Spleen (tissue), 11 donors: ENCODE results near the gene DCBLD2. TPM values are rescaled to one million over a fixed set of nuclear protein-coding genes. Genes with fewer than 3 reads are reported as not detected.

Experiments
- DNase-seq: peaks from one replicate; pipeline ENCODE4 v3.0.0-alpha.2; 2020
- H3K27ac ChIP-seq, 8 donors: fragments of 200-600 bp; sonication (generic) in 7 of 8; 1 replicate in 4 of 8; 2 replicates in 4 of 8; pipeline versions ENCODE4 v1.5.0 to v1.8.0; 2016 to 2021; ENCODE audit warnings: inconsistent platforms in 4 of 8, mild to moderate bottlenecking in 4 of 8, moderate library complexity in 1 of 8
- H3K27me3 ChIP-seq, 7 donors: fragments of 200-600 bp; sonication (generic) in 6 of 7; replicated peaks in 1 of 7; 1 replicate in 4 of 7; 2 replicates in 3 of 7; pipeline versions ENCODE4 v1.5.0 to v1.8.0; 2016 to 2021; ENCODE audit warnings: inconsistent platforms in 3 of 7, mild to moderate bottlenecking in 1 of 7
- H3K36me3 ChIP-seq, 6 donors: fragments of 200-600 bp; sonication (generic) in 5 of 6; 1 replicate in 4 of 6; 2 replicates in 2 of 6; pipeline versions ENCODE4 v1.5.0 to v1.8.0; 2016 to 2021; ENCODE audit warnings: inconsistent platforms in 2 of 6
- H3K4me1 ChIP-seq, 6 donors: fragments of 200-600 bp; sonication (generic) in 5 of 6; 1 replicate in 3 of 6; 2 replicates in 3 of 6; pipeline versions ENCODE4 v1.5.0 to v1.8.0; 2016 to 2021; ENCODE audit warnings: inconsistent platforms in 3 of 6
- H3K4me3 ChIP-seq, 8 donors: fragments of 200-600 bp; sonication (generic) in 7 of 8; 1 replicate in 4 of 8; 2 replicates in 4 of 8; pipeline versions ENCODE4 v1.5.0 to v1.8.0; 2016 to 2021; ENCODE audit warnings: inconsistent platforms in 4 of 8, mild to moderate bottlenecking in 4 of 8, moderate library complexity in 2 of 8
- H3K9me3 ChIP-seq, 8 donors: fragments of 200-600 bp; sonication (generic) in 7 of 8; 1 replicate in 4 of 8; 2 replicates in 4 of 8; pipeline versions ENCODE4 v1.5.0 to v1.8.0; 2016 to 2021; ENCODE audit warnings: inconsistent platforms in 4 of 8
- CTCF ChIP-seq, 11 experiments: fragments of 200-600 bp in 7 of 11; fragments of 450-650 bp in 4 of 11; sonication (generic) in 4 of 11; IDR thresholded peaks in 8 of 11; conservative IDR thresholded peaks in 3 of 11; 1 replicate in 7 of 11; 2 replicates in 4 of 11; pipeline versions ENCODE4 v1.4.0 to v1.8.0; 2016 to 2021; ENCODE audit warnings: antibody characterized with exemption in 11 of 11, inconsistent platforms in 4 of 11, mild to moderate bottlenecking in 1 of 11
- POLR2A ChIP-seq, 3 donors: fragments of 450-650 bp; IDR thresholded peaks; one replicate each; pipeline ENCODE4 v1.5.1; 2017; ENCODE audit warnings: antibody characterized with exemption in 3 of 3, mild to moderate bottlenecking in 1 of 3
- POLR2AphosphoS5 ChIP-seq, 3 donors: sonication (generic); formaldehyde crosslinking; IDR thresholded peaks; one replicate each; pipeline ENCODE4 v1.5.1; 2017; ENCODE audit warnings: antibody characterized with exemption in 3 of 3
- WGBS, 5 donors: extraction: QIAGEN DNeasy Blood & Tissue Kit in 3 of 5; methylation state at CpG; one replicate each; pipeline versions ENCODE4 v1.1.5 to v1.1.7; 2013 to 2018; 5-methylcytosine and 5-hydroxymethylcytosine counted together
- intact Hi-C: fragments of 100-400 bp; cut with DNase I; formaldehyde crosslinking; loops from one replicate; pipeline ENCODE4 v1.15.0; 2023; ENCODE audit warnings: low total_unique reads
- polyA plus RNA-seq, 3 donors: library from polyadenylated mRNA; stranded (reverse); fragments of 200-250 nt; gene quantifications; one replicate each; pipeline ENCODE4 v1.2.1, GENCODE V29; 2013
- total RNA-seq, 7 donors: library from RNA; depleted of rRNA in 3 of 7; stranded (reverse); fragments of >200 nt in 3 of 7; fragmentation: NEBNext Ultra II Directional in 4 of 7; extraction: Animal tissue kit (Norgen Biotek cat#: 25700) in 4 of 7; gene quantifications; one replicate each; pipeline versions ENCODE4 v1.1.0 to v1.2.1, GENCODE V29; 2016 to 2021
- donor health status: healthy with polysubstance abuse.
- donor health status: DM: no; HTN: no; CAD: no; lungs with moderate emphysema.
- donor health status: DM: no; HTN: no; CAD: no.
- donor health status: Bipolar disorder and iron deficiency.
- donor health status: healthy.
- donor health status: DM: no; HTN: no; CAD: no.
- donor health status: DM: yes; HTN: yes; CAD: no.

Gene DCBLD2
- total and polyA plus RNA-seq, 10 donors, result 0.91 to 10.4 (median 4.3) TPM

- Histone ChIP-seq H3K9me3 (no peaks in the 10 kb centered on the region), H3K4me1 (peaks cover 0 to 19% (median 7%) of the 10 kb centered on the region in 6 donors), H3K27ac (no peak overlapping the region), H3K27me3 (no peaks in the 10 kb centered on the region), H3K4me3 (no peak overlapping the region), H3K36me3 (peaks cover 0 to 35% (median 0%) of the 10 kb centered on the region in 6 donors)
- TF ChIP-seq POLR2A (IDR thresholded peaks at IDR 0.05), result no peak
- no peak for TF ChIP-seq POLR2AphosphoS5 (IDR thresholded peaks at IDR 0.05)
- WGBS, 5 donors, result 74 to 88% (median 85%) methylated on average over 8 of the region's 8 CpGs
- no peak for DNase-seq
- intact Hi-C loops, result no loop called here
These were observed 118.5 kb downstream of the DCBLD2 start for GRCh38 chr3:98782824-98783500.

GRCh38 chr3:98780343-98780742, 121.2 kb downstream of the DCBLD2 start:
- intact Hi-C loops, result no loop called here
- TF ChIP-seq POLR2AphosphoS5 (IDR thresholded peaks at IDR 0.05) (no peak), POLR2A (IDR thresholded peaks at IDR 0.05) (no peak), CTCF (IDR thresholded peaks at IDR 0.05 in 8 of 11, conservative IDR thresholded peaks at IDR 0.05 in 3 of 11) (no peak)
- Histone ChIP-seq H3K4me3 (no peak overlapping the region), H3K27me3 (no peaks in the 10 kb centered on the region), H3K9me3 (no peaks in the 10 kb centered on the region), H3K27ac (no peak overlapping the region), H3K36me3 (peaks cover 0 to 50% (median 0%) of the 10 kb centered on the region in 6 donors), H3K4me1 (peaks cover 0 to 23% (median 7%) of the 10 kb centered on the region in 6 donors)
- no peak for DNase-seq
- 76 to 93% (median 82%) methylated on average over 2 of the region's 2 CpGs for WGBS, 5 donors

GRCh38 chr3:98779541-98780335, 121.8 kb downstream of the DCBLD2 start:
- Histone ChIP-seq H3K27ac (peak overlapping the region in 1 of 8 donors; percentile 26), H3K4me3 (no peak overlapping the region), H3K36me3 (peaks cover 0 to 56% (median 0%) of the 10 kb centered on the region in 6 donors), H3K4me1 (peaks cover 0 to 23% (median 7%) of the 10 kb centered on the region in 6 donors), H3K27me3 (no peaks in the 10 kb centered on the region), H3K9me3 (no peaks in the 10 kb centered on the region)
- TF ChIP-seq CTCF (IDR thresholded peaks at IDR 0.05 in 8 of 11, conservative IDR thresholded peaks at IDR 0.05 in 3 of 11), result no peak
- TF ChIP-seq POLR2AphosphoS5 (IDR thresholded peaks at IDR 0.05), result no peak
- TF ChIP-seq POLR2A (IDR thresholded peaks at IDR 0.05), result no peak
- no peak for DNase-seq
- WGBS, 5 donors, result 91 to 96% (median 95%) methylated on average over 4 of the region's 4 CpGs
- intact Hi-C loops, result no loop called here

GRCh38 chr3:98778852-98779413, 122.6 kb downstream of the DCBLD2 start:
- Histone ChIP-seq H3K36me3 (peaks cover 0 to 62% (median 0%) of the 10 kb centered on the region in 6 donors), H3K27me3 (no peaks in the 10 kb centered on the region), H3K9me3 (no peaks in the 10 kb centered on the region), H3K4me1 (peaks cover 0 to 23% (median 7%) of the 10 kb centered on the region in 6 donors), H3K27ac (peak overlapping the region in 3 of 8 donors; percentile 26 to 35 (median 34)), H3K4me3 (no peak overlapping the region)
- DNase-seq, result no peak
- WGBS, 5 donors, result 26 to 47% (median 43%) methylated on average over 5 of the region's 5 CpGs
- TF ChIP-seq POLR2AphosphoS5 (IDR thresholded peaks at IDR 0.05) (no peak), CTCF (IDR thresholded peaks at IDR 0.05 in 8 of 11, conservative IDR thresholded peaks at IDR 0.05 in 3 of 11) (no peak), POLR2A (IDR thresholded peaks at IDR 0.05) (no peak)
- intact Hi-C loops, result no loop called here
